ENCODE data around the gene DNAJC5.
"Not testable (repeated sequence)": the region's sequence is repeated elsewhere in the genome, so short reads cannot be mapped to it uniquely, and the experiment has no call there.

The DNAJC5 gene

DNA sequence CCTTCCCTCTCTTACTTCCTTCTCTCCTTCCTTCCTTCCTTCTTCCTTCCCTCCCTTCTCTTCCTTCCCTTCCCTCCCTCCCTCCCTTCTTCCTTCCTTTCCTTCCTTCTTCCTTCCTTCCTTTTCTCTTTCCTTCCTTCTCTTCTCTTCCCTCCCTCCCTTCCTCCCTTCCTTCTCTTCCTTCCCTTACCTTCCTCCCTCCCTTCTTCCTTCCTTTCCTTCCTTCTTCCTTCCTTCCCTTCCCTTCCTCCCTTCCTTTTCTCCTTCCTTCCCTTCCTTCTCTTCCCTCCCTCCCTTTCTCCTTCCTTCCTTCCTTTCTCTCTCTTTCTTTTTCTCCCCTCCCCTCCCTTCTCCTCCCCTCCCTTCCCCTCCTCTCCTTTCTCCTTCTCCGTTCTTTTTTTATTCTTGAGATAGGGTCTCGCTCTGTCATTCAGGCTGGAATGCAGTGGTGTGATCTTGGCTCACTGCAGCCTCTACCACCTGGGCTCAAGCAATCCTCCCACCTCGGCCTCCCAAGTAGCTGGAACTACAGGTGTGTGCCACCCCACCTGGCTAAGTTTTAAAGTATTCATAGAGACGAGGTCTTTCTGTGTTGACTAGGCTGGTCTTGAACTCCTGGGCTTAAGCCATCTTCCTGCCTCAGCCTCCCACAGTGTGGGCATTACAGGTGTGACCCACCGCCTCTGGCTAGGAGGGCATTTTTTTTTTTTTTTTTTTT is 75.9 kb downstream of the DNAJC5 start:
- Mint-ChIP-seq H3K9me3 (no peaks in the 10 kb centered on the region), H3K4me3 (peak overlapping the region; percentile 76), H3K27ac (ENCODE audit: low read depth) (peak overlapping the region; percentile 80), H3K4me1 (peaks cover 18% of the 10 kb centered on the region), H3K27me3 (no peaks in the 10 kb centered on the region), H3K36me3 (ENCODE audit: insufficient read depth) (peaks cover 18% of the 10 kb centered on the region)
- DNase-seq (ENCODE audit: low spot score in 2 of 2) (no peak), ATAC-seq (replicated peaks; ENCODE audit: extremely low read depth, poor library complexity, severe bottlenecking) (no peak)

GRCh38 chr20:63971960-63972311 is 77.0 kb downstream of the DNAJC5 start:
- not testable (repeated sequence) for H3K9me3 Mint-ChIP-seq; H3K27me3 Mint-ChIP-seq; H3K27ac Mint-ChIP-seq (ENCODE audit: low read depth); ATAC-seq (replicated peaks; ENCODE audit: extremely low read depth, poor library complexity, severe bottlenecking); DNase-seq (ENCODE audit: low spot score in 2 of 2)
- Mint-ChIP-seq H3K4me1 (peaks cover 29% of the 10 kb centered on the region), H3K36me3 (ENCODE audit: insufficient read depth) (peaks cover 25% of the 10 kb centered on the region), H3K4me3 (peak overlapping the region; percentile 76)

GRCh38 chr20:63972312-63973159 is 77.6 kb downstream of the DNAJC5 start:
- H3K4me3 Mint-ChIP-seq: no peak overlapping the region

GRCh38 chr20:63973160-63973479 is 78.2 kb downstream of the DNAJC5 start:
- Mint-ChIP-seq H3K9me3 (no peaks in the 10 kb centered on the region), H3K36me3 (ENCODE audit: insufficient read depth) (peaks cover 30% of the 10 kb centered on the region), H3K4me1 (peaks cover 40% of the 10 kb centered on the region), H3K27ac (ENCODE audit: low read depth) (no peak overlapping the region), H3K27me3 (no peaks in the 10 kb centered on the region), H3K4me3 (no peak overlapping the region)
- ATAC-seq (replicated peaks; ENCODE audit: extremely low read depth, poor library complexity, severe bottlenecking) (no peak), DNase-seq (ENCODE audit: low spot score in 2 of 2) (no peak)

More at GRCh38 chr20:63972312-63973159, 77.6 kb downstream of the DNAJC5 start:
- Mint-ChIP-seq H3K36me3 (ENCODE audit: insufficient read depth) (peaks cover 26% of the 10 kb centered on the region), H3K4me1 (peaks cover 34% of the 10 kb centered on the region), H3K27me3 (no peaks in the 10 kb centered on the region), H3K27ac (ENCODE audit: low read depth) (no peak overlapping the region), H3K9me3 (no peaks in the 10 kb centered on the region)
- ATAC-seq (replicated peaks; ENCODE audit: extremely low read depth, poor library complexity, severe bottlenecking): no peak
- no peak for DNase-seq (ENCODE audit: low spot score in 2 of 2)

GRCh38 chr20:63973636-63974401 is 78.9 kb downstream of the DNAJC5 start:
- no peaks in the 10 kb centered on the region for H3K27me3 Mint-ChIP-seq
- H3K9me3 Mint-ChIP-seq: no peaks in the 10 kb centered on the region
- DNase-seq (ENCODE audit: low spot score in 2 of 2): peak; percentile 61 to 74
- ATAC-seq (replicated peaks; ENCODE audit: extremely low read depth, poor library complexity, severe bottlenecking): peak; percentile 33
- H3K36me3 Mint-ChIP-seq (ENCODE audit: insufficient read depth): peaks cover 29% of the 10 kb centered on the region
- no peak overlapping the region for H3K4me3 Mint-ChIP-seq
- peak overlapping the region; percentile 82 for H3K27ac Mint-ChIP-seq (ENCODE audit: low read depth)
- peaks cover 38% of the 10 kb centered on the region for H3K4me1 Mint-ChIP-seq

DNA sequence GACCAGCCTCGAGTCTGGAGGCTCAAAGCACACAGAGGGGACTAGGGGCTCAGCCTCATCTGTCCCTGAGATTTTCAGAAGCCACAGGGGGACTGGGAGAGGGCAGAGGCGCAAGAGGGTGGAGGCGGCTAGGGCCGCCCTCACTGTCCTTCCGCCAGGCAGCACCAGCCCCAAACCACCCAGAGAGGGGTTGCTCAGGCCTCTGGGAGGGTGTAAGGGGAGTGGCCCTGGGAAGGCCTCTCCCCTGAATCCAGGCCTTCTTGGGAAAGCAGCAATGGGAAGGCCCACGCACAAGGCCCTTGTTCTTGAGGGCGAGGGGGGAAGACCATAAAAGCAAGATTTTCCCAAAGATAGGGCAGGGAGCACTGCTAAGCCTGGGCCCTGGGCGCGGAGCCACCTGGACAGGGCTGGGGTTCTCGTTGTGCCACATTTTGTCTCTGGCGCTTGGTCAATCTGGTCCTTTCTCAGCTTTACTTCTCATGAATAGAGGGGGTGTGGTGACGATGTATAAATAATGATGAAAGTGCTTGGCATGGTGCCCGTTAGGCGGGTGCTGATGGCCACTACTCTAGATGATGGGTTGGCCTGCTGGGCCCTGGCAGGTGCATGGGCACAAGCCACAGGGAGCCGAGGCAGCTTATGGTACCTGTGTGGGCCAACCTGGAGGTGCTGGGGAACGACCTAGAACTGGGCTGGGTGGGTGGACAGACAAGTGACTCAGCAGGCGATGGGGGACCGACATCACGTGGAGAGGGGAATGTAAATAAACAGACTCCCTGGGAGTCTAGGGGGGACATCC is 79.7 kb downstream of the DNAJC5 start:
- peaks cover 28% of the 10 kb centered on the region for H3K36me3 Mint-ChIP-seq (ENCODE audit: insufficient read depth)
- H3K4me3 Mint-ChIP-seq: no peak overlapping the region
- H3K4me1 Mint-ChIP-seq: peaks cover 37% of the 10 kb centered on the region
- ATAC-seq (replicated peaks; ENCODE audit: extremely low read depth, poor library complexity, severe bottlenecking) (no peak), DNase-seq (ENCODE audit: low spot score in 2 of 2) (no peak)
- H3K27ac Mint-ChIP-seq (ENCODE audit: low read depth): peak overlapping the region; percentile 82
- no peaks in the 10 kb centered on the region for H3K27me3 Mint-ChIP-seq
- no peaks in the 10 kb centered on the region for H3K9me3 Mint-ChIP-seq

DNA sequence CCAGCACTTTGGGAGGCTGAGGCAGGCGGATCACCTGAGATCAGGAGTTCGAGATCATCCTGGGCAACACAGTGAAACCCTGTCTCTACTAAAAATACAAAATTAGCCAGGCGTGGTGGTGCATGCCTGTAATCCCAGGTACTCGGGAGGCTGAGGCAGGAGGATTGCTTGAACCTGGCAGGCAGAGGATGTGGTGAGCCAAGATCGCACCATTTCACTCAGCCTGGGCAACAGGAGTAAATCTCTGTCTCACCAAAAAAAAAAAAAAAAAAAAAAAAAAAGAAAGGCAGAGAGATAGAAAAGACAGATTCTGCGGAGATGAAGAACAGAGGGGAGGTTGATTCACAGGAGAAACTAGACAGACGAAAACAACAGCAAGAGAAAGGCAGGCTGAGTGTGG is 81.6 kb downstream of the DNAJC5 start:
- not testable (repeated sequence) for H3K27me3 Mint-ChIP-seq; ATAC-seq (replicated peaks; ENCODE audit: extremely low read depth, poor library complexity, severe bottlenecking); DNase-seq (ENCODE audit: low spot score in 2 of 2); H3K9me3 Mint-ChIP-seq
- H3K4me1 Mint-ChIP-seq: peaks cover 53% of the 10 kb centered on the region
- H3K36me3 Mint-ChIP-seq (ENCODE audit: insufficient read depth): peaks cover 38% of the 10 kb centered on the region
- H3K27ac Mint-ChIP-seq (ENCODE audit: low read depth): peak overlapping the region; percentile 78
- peak overlapping the region; percentile 17 for H3K4me3 Mint-ChIP-seq

DNA sequence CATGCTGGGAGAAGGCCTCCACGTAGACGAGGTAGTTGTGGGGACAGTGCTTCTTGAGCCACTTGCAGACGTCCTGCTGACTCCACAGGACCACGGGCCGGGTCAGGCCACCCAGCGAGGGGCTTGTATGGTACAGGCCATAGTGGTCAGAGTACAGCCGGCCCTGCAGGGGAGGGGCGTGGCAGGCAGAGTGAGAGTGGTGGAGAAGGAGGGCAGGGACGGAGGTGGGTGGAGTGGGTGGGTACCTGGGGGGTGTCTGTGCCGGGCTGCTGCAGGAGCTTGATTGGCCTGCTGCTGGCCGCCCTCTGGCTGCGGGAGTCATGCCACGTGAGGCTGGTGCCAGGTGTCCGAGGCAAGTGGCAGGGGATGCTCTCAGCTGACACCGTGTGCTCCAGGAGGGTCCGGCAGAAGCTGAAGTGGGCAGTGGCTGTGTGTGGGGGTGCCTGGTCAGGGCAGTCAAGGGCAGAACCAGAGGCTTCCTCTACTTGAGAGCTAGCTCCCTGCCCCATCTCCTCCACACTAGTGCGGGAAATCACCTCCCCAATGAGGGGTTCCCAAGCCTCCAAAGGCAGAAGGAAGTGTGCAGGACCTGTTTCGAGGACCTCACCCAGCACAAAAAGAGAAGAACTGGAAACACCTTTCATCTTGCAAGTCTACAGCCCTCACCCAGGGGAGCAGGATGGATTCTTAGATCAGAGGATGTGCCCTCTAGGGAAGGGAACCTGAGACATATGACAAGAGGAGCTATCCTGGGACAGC is 82.2 kb downstream of the DNAJC5 start:
- DNase-seq (ENCODE audit: low spot score in 2 of 2): no peak
- peak overlapping the region; percentile 94 for H3K4me3 Mint-ChIP-seq
- ATAC-seq (replicated peaks; ENCODE audit: extremely low read depth, poor library complexity, severe bottlenecking): no peak
- peak overlapping the region; percentile 81 for H3K27ac Mint-ChIP-seq (ENCODE audit: low read depth)
- no peaks in the 10 kb centered on the region for H3K9me3 Mint-ChIP-seq
- H3K27me3 Mint-ChIP-seq: no peaks in the 10 kb centered on the region
- peaks cover 41% of the 10 kb centered on the region for H3K36me3 Mint-ChIP-seq (ENCODE audit: insufficient read depth)
- peaks cover 60% of the 10 kb centered on the region for H3K4me1 Mint-ChIP-seq

- Mint-ChIP-seq H3K27ac (ENCODE audit: low read depth) (peak overlapping the region; percentile 81), H3K27me3 (no peaks in the 10 kb centered on the region), H3K4me3 (peak overlapping the region; percentile 94), H3K4me1 (peaks cover 66% of the 10 kb centered on the region), H3K36me3 (ENCODE audit: insufficient read depth) (peaks cover 47% of the 10 kb centered on the region), H3K9me3 (no peaks in the 10 kb centered on the region)
- DNase-seq (ENCODE audit: low spot score in 2 of 2): peak in 1 of 2 donors; percentile 28
- ATAC-seq (replicated peaks; ENCODE audit: extremely low read depth, poor library complexity, severe bottlenecking): peak; percentile 34
These were observed 82.9 kb downstream of the DNAJC5 start for GRCh38 chr20:63977739-63978276.

GRCh38 chr20:63978319-63979228 is 83.6 kb downstream of the DNAJC5 start:
- no peaks in the 10 kb centered on the region for H3K27me3 Mint-ChIP-seq
- H3K36me3 Mint-ChIP-seq (ENCODE audit: insufficient read depth): peaks cover 53% of the 10 kb centered on the region
- H3K4me3 Mint-ChIP-seq: peak overlapping the region; percentile 94
- H3K4me1 Mint-ChIP-seq: peaks cover 69% of the 10 kb centered on the region
- H3K9me3 Mint-ChIP-seq: no peaks in the 10 kb centered on the region
- ATAC-seq (replicated peaks; ENCODE audit: extremely low read depth, poor library complexity, severe bottlenecking): peak; percentile 11
- H3K27ac Mint-ChIP-seq (ENCODE audit: low read depth): peak overlapping the region; percentile 81
- peak in 1 of 2 donors; percentile 37 for DNase-seq (ENCODE audit: low spot score in 2 of 2)

GRCh38 chr20:63979229-63979556 is 84.3 kb downstream of the DNAJC5 start:
- ATAC-seq (replicated peaks; ENCODE audit: extremely low read depth, poor library complexity, severe bottlenecking) (no peak), DNase-seq (ENCODE audit: low spot score in 2 of 2) (no peak)
- Mint-ChIP-seq H3K9me3 (no peaks in the 10 kb centered on the region), H3K27me3 (no peaks in the 10 kb centered on the region), H3K4me1 (peaks cover 63% of the 10 kb centered on the region), H3K4me3 (peak overlapping the region; percentile 94), H3K27ac (ENCODE audit: low read depth) (no peak overlapping the region), H3K36me3 (ENCODE audit: insufficient read depth) (peaks cover 56% of the 10 kb centered on the region)

All from central memory CD8-positive, alpha-beta T cell (primary cell).